PC-3 (cell line): ENCODE measurements around the gene PRL. TPM values are rescaled to one million over a fixed set of nuclear protein-coding genes. Genes with fewer than 3 reads are reported as not detected.

ENCODE experiments used
- ATAC-seq: fragments of 200-7000 bp; cut with Tn5 transposase; 2 replicates; pipeline ENCODE4 v1.9.1; 2020; ENCODE audit warnings: mild to moderate bottlenecking, moderate library complexity
- BruUV-seq: library from RNA; stranded (reverse); fragments of 400-500 nt; replicated peaks from 2 replicates; lab custom pipeline; 2021; lab: Mats Ljungman, UMichigan
- CTCF ChIA-PET: fragments of 300-600 bp; sonication (Branson Sonifier 250); formaldehyde crosslinking; loops from one replicate; lab custom pipeline; 2022; ENCODE audit warnings: antibody characterized with exemption; lab: Charles Lee
- POLR2A ChIA-PET: fragments of 300-600 bp; sonication (Branson Sonifier 250); formaldehyde crosslinking; loops from one replicate; lab custom pipeline; 2022; ENCODE audit warnings: antibody characterized with exemption; ENCODE audit not compliant: unreplicated experiment; lab: Charles Lee
- DNase-seq: peaks from one replicate; pipeline ENCODE4 v3.0.0-alpha.2; 2015
- H2AFZ ChIP-seq: fragments of 300-600 bp; sonication (generic); 2 replicates; pipeline ENCODE4 v1.6.0; 2016; ENCODE audit warnings: antibody characterized with exemption, low read length
- H3F3A ChIP-seq: fragments of 300-600 bp; sonication (generic); one replicate; pipeline ENCODE4 v1.6.0; 2017; ENCODE audit warnings: antibody characterized with exemption, low read length, control low read depth, mild to moderate bottlenecking; ENCODE audit not compliant: unreplicated experiment
- H3K27ac ChIP-seq: fragments of 300-600 bp; sonication (generic); 2 replicates; pipeline ENCODE4 v1.5.1; 2016; ENCODE audit warnings: mild to moderate bottlenecking, low read length
- H3K27me3 ChIP-seq: fragments of 300-600 bp; sonication (generic); 2 replicates; pipeline ENCODE4 v1.6.1; 2016; ENCODE audit warnings: low read length, mixed read lengths
- H3K36me3 ChIP-seq: fragments of 300-600 bp; sonication (generic); 2 replicates; pipeline ENCODE4 v1.6.1; 2016; ENCODE audit warnings: low read depth, mixed run types, low read length, mixed read lengths
- H3K4me1 ChIP-seq: fragments of 300-600 bp; sonication (generic); 2 replicates; pipeline ENCODE4 v1.5.1; 2016; ENCODE audit warnings: low read length; ENCODE audit not compliant: insufficient read depth
- H3K4me2 ChIP-seq: fragments of 300-600 bp; sonication (generic); 2 replicates; pipeline ENCODE4 v1.6.0; 2016; ENCODE audit warnings: low read length
- H3K4me3 ChIP-seq: fragments of 300-600 bp; sonication (generic); 2 replicates; pipeline ENCODE4 v1.5.1; 2016; ENCODE audit warnings: mild to moderate bottlenecking, low read length, mixed read lengths
- H3K79me2 ChIP-seq: fragments of 300-600 bp; sonication (generic); 2 replicates; pipeline ENCODE4 v1.6.1; 2017; ENCODE audit warnings: low read length, mixed read lengths
- H3K9ac ChIP-seq: fragments of 300-600 bp; sonication (generic); 2 replicates; pipeline ENCODE4 v1.6.0; 2016; ENCODE audit warnings: mild to moderate bottlenecking, low read length
- H3K9me2 ChIP-seq: fragments of 300-600 bp; sonication (generic); replicated peaks from 2 replicates; pipeline ENCODE4 v1.6.1; 2016; ENCODE audit warnings: mixed run types, low read length, mixed read lengths
- H3K9me3 ChIP-seq: fragments of 300-600 bp; sonication (generic); 2 replicates; pipeline ENCODE4 v1.6.1; 2016; ENCODE audit warnings: low read length, mixed read lengths
- H4K20me1 ChIP-seq: fragments of 300-600 bp; sonication (generic); 2 replicates; pipeline ENCODE4 v1.6.1; 2016; ENCODE audit warnings: low read length, mixed read lengths
- CTCF ChIP-seq: fragments of 300-600 bp; sonication (generic); conservative IDR thresholded peaks from 2 replicates; pipeline ENCODE4 v1.5.1; 2017; ENCODE audit warnings: antibody characterized with exemption, low read depth, mild to moderate bottlenecking, low read length
- EZH2 ChIP-seq: fragments of 300-600 bp; sonication (generic); IDR thresholded peaks from one replicate; pipeline ENCODE4 v1.6.1; 2017; ENCODE audit warnings: antibody characterized with exemption, mild to moderate bottlenecking, low read length; ENCODE audit not compliant: unreplicated experiment
- EZH2phosphoT487 ChIP-seq: fragments of 300-600 bp; sonication (generic); IDR thresholded peaks from 2 replicates; pipeline ENCODE4 v1.6.1; 2018; ENCODE audit warnings: mild to moderate bottlenecking, antibody characterized with exemption, low read length, borderline replicate concordance
- intact Hi-C: fragments of 100-400 bp; cut with micrococcal nuclease; formaldehyde crosslinking; loops from 2 replicates; pipeline ENCODE4 v1.9.0; 2023
- total RNA-seq: library from RNA; depleted of rRNA; stranded (reverse); fragments of >200 nt; gene quantifications from 2 replicates; pipeline ENCODE4 v1.2.3, GENCODE V29; 2014

The PRL gene
- total RNA-seq, 1 experiment from 2014 or later: not detected

DNA sequence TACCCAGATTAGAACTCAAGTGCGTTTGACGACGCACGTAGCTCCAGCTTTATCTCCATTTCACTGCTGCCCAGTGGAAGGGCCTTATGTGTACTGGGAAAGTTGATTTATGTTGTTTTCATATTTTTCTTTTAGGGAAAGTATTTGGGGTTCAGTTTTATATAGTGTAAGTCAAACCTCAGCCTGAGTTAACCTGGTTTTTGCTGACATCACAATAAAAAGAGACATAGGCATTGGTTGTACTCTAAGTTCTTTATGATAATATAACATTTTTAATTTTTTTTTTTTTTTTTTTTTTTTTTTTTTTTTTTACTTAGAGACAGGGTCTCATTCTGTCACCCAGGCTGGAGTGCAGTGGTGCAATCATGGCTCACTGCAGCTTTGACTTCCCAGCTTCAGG is 34.1 kb upstream of the PRL start:
- Histone ChIP-seq H3K9me3 (no peaks in the 10 kb centered on the region), H3K27me3 (no peaks in the 10 kb centered on the region), H3K9ac (no peak overlapping the region), H3K9me2 (no peaks in the 10 kb centered on the region), H3K4me1 (peaks cover 9% of the 10 kb centered on the region), H2AFZ (no peak overlapping the region), H3K4me3 (no peak overlapping the region), H3K36me3 (no peaks in the 10 kb centered on the region), H3K79me2 (no peaks in the 10 kb centered on the region), H4K20me1 (no peaks in the 10 kb centered on the region), H3K4me2 (no peak overlapping the region), H3F3A (no peaks in the 10 kb centered on the region), H3K27ac (no peak overlapping the region)
- ChIA-PET CTCF (no interaction called here), POLR2A (no interaction called here)
- TF ChIP-seq EZH2 (no peak), EZH2phosphoT487 (no peak), CTCF (no peak)
- DNase-seq (no peak), ATAC-seq (no peak)
- intact Hi-C loops: no loop called here
- BruUV-seq: no TSS peak

- Histone ChIP-seq H3K4me2 (no peak overlapping the region), H3K9me2 (no peaks in the 10 kb centered on the region), H4K20me1 (no peaks in the 10 kb centered on the region), H3K27me3 (no peaks in the 10 kb centered on the region), H3K79me2 (no peaks in the 10 kb centered on the region), H3K9me3 (no peaks in the 10 kb centered on the region), H3K9ac (no peak overlapping the region), H3K4me3 (no peak overlapping the region), H3K27ac (no peak overlapping the region), H3K4me1 (peaks cover 9% of the 10 kb centered on the region), H3K36me3 (no peaks in the 10 kb centered on the region), H2AFZ (no peak overlapping the region), H3F3A (no peaks in the 10 kb centered on the region)
- DNase-seq (no peak), ATAC-seq (no peak)
- ChIA-PET CTCF (no interaction called here), POLR2A (no interaction called here)
- TF ChIP-seq EZH2phosphoT487 (no peak), EZH2 (no peak), CTCF (no peak)
- no TSS peak for BruUV-seq
- intact Hi-C loops: no loop called here
Measured at GRCh38 chr6:22328474-22328873, 31.6 kb upstream of the PRL start.

DNA sequence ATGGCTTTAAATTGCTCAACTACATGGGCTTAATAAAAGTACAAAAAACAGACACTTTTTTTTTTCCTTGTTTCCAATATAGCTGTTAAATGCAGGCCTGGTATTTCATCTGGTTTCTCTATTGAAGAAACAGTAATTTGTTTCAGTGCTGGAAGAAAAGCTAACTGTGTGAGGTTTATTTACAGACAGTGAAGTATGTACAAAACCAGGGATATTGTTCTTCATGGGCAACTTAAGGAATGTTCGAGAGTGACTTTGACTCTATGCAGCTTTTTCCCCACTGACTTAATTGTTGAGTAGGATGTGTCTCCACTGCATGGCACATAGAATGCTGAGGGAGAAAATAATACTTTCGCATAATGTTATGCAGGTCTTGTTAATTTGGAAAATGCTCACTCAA is 31.0 kb upstream of the PRL start:
- Histone ChIP-seq H3K4me3 (no peak overlapping the region), H3K4me1 (peaks cover 7% of the 10 kb centered on the region), H3K27me3 (no peaks in the 10 kb centered on the region), H4K20me1 (no peaks in the 10 kb centered on the region), H3K9me2 (no peaks in the 10 kb centered on the region), H3K9ac (no peak overlapping the region), H3F3A (no peaks in the 10 kb centered on the region), H3K36me3 (no peaks in the 10 kb centered on the region), H3K79me2 (no peaks in the 10 kb centered on the region), H2AFZ (no peak overlapping the region), H3K4me2 (no peak overlapping the region), H3K9me3 (no peaks in the 10 kb centered on the region), H3K27ac (no peak overlapping the region)
- no peak for DNase-seq
- TF ChIP-seq EZH2phosphoT487: no peak
- TF ChIP-seq EZH2: no peak
- no peak for TF ChIP-seq CTCF
- intact Hi-C loops: no loop called here
- ChIA-PET POLR2A (no interaction called here), CTCF (no interaction called here)
- BruUV-seq: no TSS peak
- no peak for ATAC-seq
